Measurements from ENCODE around the gene SPEM1.

DNA sequence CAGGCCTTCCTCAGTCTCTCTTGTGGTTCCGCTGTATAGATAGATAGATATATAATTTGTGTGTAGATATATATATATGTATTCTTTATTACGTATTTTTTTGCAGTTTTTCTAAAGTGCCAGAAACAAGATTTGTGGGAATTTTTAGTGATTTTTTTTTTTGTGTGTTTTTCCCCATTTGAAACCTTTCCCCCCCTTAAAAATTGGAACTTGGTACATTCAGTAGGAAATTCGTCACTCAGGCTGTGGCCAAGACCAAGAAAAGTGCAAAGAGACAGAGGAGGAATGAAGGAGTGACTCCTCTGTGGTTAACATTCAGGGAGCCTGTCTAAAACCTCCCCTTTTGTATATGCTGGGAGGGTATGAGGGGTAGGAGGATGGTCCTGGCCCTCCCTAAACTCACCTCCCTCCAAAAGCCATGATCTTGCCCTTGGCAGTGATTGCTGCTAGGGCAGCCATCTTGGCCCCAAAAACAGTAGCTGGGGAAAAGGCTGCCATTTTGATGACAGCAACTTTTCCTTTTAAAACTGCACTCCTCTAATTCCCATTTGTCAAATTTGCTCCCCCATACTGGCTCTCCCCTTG lies 39.9 kb downstream of the SPEM1 start:
- TF ChIP-seq, protein P1, sequence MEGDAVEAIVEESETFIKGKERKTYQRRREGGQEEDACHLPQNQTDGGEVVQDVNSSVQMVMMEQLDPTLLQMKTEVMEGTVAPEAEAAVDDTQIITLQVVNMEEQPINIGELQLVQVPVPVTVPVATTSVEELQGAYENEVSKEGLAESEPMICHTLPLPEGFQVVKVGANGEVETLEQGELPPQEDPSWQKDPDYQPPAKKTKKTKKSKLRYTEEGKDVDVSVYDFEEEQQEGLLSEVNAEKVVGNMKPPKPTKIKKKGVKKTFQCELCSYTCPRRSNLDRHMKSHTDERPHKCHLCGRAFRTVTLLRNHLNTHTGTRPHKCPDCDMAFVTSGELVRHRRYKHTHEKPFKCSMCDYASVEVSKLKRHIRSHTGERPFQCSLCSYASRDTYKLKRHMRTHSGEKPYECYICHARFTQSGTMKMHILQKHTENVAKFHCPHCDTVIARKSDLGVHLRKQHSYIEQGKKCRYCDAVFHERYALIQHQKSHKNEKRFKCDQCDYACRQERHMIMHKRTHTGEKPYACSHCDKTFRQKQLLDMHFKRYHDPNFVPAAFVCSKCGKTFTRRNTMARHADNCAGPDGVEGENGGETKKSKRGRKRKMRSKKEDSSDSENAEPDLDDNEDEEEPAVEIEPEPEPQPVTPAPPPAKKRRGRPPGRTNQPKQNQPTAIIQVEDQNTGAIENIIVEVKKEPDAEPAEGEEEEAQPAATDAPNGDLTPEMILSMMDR (IDR thresholded peaks at IDR 0.05) = no peak
- TF ChIP-seq EZH2 (IDR thresholded peaks at IDR 0.05; ENCODE audit: borderline replicate concordance, insufficient read depth, low read depth, low read length, poor library complexity, severe bottlenecking) = no peak

Measured in B cell (primary cell).